MV-4-11 (cell line): ENCODE measurements around the gene CMTM2.
A peak's percentile ranks its signal among the peaks of the same experiment; 100 is the strongest.
"Not testable (repeated sequence)": the region's sequence is repeated elsewhere in the genome, so short reads cannot be mapped to it uniquely, and the experiment has no call there.

Source experiments
- DNase-seq: peaks from one replicate; lab custom pipeline; 2025; lab: John Stamatoyannopoulos, UW

Gene CMTM2

DNA sequence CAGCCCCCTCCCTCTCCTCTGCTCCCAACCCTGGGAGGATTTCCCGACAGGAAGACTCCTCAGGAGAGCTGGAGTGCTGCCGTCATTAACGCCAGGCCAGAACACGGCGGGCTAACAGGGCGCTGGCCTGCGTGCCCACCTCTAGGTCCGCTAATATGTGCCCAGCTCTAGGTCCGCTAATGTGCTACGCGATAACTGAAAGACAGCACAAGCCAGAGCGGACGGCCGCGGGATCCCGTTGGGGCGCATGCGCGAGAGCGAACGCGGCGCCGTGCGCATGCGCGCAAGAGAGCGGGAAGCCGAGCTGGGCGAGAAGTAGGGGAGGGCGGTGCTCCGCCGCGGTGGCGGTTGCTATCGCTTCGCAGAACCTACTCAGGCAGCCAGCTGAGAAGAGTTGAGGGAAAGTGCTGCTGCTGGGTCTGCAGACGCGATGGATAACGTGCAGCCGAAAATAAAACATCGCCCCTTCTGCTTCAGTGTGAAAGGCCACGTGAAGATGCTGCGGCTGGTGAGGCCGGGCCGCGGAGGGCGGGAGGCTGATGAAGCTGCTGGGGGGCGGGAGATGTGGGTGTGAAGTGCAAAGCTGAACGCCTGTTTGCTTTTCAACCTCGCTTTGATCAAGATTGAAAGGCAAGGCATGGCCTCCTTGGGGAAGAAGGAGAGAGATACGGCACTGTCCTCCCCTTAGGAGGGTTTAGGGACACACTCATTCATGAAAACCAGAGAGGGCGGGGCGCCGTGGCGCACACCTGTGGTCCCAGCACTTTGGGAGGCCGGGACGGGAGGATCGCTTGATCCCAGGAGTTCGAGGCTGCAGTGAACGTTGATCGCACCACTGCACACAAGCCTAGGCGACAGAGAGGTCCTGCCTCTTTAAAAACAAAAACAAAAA lies 26.7 kb upstream of the CMTM2 start, which contains the start of gene CKLF:
CKLF (plus strand) TSS at position 291 of the 892 bp plus-strand sequence; CDS start at position 431, 140 bp downstream.
- peak; percentile 85 for DNase-seq

DNA sequence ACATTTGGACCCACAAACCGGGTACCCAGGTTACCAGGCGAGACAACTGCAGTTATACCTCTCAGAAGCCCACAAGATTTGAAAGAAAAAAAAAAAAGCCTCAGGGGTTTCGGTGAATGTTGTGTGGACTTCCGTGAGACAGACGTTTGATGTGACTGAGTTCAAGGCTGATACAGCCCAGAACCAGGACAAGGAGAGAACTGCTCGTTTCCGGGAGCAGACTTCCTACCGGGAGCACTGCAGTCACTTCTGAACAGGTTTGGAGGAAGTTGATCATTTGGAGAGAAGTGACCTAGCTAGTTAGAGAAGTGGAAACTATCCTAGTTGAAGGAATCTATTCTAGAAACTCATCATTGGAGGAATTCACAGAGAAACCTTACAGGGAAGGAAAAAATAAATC lies 26.0 kb upstream of the CMTM2 start:
- peak; percentile 21 for DNase-seq

DNA sequence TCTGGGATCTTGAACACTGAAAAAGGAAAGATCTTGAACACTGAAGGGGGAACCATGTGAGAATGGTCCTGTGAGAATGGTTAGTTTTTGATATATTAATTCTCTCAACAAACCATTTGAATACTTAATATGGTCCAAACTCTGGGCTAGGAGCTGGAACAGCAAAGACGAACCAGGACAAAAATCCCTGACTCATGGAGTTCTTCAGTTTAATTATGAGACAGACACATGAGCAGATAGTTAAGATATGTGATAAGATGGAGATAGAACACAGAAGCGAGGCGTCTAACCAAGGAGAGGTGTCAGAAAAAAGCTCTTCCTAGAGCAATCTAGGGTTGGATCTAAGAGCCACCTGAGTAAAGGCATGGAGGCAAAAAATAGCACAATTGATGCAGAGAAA lies 25.2 kb upstream of the CMTM2 start:
- no peak for DNase-seq

DNA sequence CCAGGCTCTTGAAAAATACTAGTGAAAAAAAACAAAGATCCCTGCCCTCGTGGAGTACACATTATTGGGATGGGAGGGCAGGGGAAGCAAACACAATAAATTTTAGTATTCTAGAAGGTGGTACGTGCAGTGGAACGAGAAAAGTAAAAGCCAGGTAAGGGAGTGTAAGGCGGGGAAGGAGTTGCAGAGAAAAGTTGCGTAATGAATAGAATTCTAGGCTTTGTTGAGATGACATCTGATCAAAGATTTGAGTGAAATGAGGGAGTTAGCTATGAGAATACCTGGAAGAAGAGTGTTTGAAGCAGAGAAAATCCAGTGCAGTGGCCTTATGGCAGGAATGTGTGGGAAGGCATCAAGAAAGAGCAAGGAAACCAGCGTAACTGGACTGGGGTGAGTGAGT lies 24.8 kb upstream of the CMTM2 start:
- DNase-seq = no peak

DNA sequence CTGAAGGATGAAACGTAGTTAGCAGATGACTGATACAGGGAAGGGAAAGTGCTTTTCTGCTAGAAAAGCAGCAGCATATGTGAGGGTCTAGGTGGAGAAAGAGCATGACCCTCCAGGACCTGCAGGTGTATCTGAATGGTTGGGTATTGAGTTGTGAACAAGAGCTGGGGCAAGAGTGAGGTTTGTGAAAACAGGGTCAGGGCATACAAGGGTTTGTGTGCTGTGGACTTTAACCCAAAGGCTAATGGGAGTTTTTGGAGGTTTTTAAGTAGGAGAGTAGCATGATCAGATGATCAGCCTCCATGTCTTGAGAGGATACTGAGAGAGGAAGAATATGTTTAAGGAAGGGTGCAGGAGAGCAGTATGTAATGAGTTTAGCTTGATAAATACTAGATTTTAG lies 19.2 kb upstream of the CMTM2 start:
- no peak for DNase-seq

DNA sequence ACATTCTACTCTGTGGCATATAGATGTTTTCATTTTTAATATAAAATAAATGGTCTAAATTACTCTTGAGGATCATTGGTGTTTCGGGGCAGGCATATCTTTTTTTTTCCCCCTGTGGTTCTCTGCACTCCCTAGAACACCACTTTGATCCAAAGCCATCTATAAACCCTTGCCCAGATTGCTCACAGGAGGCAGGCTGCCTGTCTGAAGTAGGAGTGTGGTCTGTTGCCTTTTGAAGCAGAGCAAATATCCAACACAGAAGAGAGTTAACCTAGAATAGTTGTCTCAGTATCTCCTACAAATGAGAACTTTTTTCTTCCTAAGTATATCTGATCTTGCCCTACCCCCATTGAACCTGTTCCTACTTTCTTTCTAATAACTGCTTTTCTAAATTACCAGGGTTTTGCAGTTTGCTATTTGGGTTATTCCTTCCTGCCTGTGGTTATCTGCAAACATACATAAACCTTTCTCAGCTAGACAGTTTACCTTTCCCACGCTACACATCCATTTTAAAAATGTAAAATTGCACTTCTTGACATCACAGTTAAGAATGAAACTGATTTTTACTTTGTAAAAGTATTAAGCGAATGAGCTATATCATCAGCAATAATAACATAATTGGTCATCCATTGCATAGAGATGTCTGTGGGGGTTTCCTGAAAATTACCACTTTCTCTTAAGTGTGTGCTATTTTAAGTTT lies 17.7 kb upstream of the CMTM2 start:
- no peak for DNase-seq

DNA sequence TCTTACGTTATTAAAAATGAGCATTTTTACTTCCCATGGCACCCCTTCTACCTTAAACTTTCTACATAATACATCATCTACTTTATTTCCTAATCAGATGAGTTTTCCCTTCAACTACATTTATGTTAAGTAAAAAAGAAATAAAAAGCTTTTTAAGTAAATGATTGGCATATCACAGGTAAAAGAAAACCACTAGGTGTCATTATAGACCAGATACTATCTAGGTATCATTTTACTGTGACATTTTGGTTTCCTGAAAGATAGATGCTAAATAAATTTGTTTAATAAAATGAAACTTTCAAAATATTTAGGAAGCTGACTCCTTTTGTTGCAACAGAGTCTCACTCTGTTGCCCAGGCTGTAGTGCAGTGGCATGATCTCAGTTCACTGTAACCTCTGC lies 16.9 kb upstream of the CMTM2 start:
- no peak for DNase-seq

DNA sequence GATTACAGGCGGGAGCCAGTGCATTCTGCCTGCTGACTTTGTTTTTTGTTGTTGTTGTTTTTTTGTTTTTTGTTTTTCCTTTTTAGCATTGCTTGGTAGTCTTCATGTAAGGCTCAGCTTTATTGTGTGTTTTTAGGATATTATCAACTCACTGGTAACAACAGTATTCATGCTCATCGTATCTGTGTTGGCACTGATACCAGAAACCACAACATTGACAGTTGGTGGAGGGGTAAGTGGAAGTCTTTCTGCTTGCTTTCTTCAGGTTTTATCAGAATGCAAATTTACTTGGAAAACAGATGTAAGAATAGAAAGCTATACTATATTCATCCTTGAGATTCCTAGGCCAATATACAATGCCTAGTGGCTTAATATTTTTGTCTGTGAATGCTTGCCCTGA lies 16.3 kb upstream of the CMTM2 start:
- DNase-seq = no peak

DNA sequence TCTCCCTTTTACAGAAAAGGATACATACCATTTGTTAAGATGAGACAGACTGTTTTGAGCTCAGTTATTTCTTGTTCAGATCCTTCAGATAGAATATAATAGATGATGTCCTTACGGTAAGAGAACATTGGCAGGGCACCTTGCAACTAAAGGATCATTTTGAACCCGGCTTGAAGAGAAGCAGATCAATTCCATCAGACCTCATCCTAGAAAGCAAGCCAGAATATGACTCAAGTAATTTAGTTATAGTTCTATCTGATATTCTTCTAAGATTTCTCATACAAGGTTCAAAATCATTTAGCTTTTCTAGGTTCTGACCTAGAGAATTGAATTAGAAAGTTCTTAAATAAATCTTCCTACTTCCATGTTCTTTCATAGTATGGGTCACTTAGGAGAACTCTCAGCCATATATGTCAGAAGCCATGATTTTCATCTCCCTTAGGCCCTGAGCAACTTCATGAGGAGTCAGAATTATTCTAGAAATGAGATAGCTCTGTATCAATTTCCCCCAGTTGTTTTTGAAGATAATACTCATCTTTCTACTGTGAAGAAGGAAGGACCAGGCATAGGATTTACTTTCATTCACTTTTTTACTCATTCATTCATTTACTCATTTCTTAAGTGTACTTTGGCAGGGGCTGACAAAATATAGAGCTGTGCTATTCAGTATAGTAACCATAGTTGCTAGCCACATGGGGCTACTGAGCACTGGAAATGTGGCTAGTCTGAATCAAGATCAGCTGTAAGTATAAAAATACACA lies 15.5 kb upstream of the CMTM2 start:
- DNase-seq = no peak

DNA sequence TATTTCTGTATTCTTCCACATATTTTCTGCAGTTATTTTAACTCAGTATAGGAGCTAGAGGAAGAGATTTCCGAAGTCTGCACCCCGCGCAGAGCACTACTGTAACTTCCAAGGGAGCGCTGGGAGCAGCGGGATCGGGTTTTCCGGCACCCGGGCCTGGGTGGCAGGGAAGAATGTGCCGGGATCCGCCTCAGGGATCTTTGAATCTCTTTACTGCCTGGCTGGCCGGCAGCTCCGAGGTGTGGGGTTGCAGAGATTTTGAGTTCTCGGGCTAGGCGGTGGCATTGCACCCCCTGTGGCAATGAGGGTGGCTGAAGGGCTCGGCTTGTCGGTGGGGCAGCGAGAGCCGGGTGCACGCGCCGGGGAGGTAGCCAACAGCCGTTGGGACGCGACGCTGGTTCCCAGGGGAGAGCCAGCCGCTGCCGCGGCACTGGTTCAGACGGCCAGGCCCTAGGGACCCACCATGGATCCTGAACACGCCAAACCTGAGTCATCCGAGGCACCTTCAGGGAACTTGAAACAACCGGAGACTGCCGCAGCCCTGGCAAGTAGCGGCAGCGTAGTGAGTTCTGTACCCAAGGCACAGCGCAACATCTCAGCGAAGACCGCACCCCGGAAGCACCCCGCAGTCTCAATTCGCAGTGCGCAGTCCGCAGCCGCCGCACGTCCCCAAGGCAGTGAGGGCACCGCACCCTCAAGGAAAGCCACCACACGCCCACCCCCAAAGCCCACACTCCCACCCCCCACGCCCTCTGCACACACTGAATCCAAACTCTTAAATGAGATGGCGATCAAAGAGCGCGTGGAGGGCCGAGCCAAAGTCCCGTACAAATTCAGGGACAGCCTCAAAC lies 13.0 kb upstream of the CMTM2 start, which contains the start of gene CMTM1:
CMTM1 (plus strand) TSS at position 389 of the 851 bp plus-strand sequence; CDS start at position 464, 75 bp downstream.
- DNase-seq = no peak

DNA sequence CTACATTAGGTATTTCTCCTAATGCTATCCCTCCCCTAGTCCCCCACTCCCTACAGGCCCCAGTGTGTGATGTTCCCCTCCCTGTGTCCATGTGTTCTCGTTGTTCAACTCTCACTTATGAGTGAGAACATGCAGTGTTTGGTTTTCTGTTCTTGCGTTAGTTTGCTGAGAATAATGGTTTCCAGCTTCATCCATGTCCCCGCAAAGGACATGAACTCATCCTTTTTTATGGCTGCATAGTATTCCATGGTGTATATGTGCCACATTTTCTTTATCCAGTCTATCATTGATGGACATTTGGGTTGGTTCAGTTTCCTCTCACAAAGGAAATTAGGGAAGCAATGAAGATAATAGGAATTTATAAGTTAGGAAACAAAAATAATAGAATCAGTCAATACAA lies 12.0 kb upstream of the CMTM2 start:
- not testable (repeated sequence) for DNase-seq

DNA sequence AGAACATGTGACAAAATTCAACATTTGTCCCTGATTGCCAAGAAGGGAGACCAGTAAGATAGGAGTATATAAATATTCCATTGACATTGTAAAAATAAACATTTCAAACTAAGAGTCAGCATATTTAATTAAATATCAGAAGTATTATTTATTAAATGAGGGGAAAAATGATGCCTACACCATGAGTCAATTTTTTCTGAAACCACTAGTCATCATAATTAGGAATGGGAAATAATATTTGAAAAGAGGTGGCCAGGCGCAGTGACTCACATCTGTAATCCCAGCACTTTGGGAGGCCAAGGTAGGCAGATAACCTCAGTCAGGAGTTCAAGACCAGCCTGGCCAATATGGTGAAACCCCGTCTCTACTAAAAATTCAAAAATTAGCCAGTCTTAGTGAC lies 10.9 kb upstream of the CMTM2 start:
- no peak for DNase-seq

DNA sequence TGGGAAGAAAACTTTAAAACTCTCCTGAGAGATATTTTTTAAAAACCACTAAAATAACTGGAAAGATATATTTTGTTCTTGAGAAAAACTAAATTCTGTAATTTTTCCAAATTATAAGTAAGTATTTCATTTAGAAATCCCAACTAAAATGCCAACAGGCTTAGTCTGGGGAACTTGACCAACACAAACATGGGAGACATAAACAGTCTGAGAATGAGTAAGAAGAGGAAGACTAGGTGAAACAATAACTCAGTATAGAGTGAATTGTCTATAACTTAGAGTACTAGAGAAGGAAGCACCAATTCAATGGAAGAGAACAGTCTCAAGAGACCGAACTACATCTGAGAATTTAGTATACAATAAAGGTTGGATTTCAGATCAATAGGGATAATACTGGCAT lies 10.1 kb upstream of the CMTM2 start:
- no peak for DNase-seq

DNA sequence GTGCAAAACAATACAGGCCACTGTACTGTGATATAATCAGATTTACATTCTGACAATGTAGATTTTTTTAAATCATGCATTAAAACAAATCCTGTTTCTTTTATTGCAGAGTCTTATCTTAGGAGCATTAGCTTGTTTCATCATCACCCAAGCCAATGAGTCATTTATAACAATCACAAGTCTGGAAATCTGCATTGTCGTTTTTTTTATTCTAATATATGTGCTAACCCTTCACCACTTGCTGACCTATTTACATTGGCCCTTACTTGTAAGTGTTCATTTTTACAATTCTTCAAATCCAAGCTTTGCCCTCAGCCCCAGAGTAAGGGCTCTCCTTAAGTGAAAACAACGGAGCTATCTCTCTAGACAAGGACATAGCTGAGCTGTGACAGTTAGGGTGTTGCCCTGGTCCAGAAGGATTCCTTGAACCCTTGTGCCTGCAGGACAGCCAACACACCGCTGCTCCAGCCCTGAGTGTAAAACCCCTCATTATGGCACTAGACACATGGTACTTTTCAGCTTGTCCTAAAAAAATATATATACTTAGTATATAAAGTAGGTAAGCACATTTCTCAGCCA lies 9.3 kb upstream of the CMTM2 start:
- DNase-seq = peak; percentile 27

DNA sequence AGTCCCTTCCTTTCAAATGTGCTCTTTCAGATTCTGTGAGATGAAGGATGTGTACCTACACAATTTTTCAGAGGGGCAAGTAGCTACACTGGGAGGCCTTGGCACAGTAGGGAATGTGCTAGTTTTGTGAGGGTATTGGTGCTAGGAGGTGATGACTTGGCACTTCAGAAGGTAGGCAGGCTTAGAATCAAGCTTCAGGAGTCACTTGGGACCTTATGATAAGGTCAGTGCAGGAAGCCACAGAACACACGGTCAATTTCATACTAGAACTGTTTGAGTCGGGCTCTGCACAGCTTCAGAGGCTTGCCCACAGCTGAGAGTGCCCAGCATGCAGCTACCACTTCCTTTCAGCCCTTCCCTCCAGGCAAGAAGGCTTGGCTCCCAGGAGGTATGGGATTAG lies 6.9 kb upstream of the CMTM2 start:
- DNase-seq = no peak

DNA sequence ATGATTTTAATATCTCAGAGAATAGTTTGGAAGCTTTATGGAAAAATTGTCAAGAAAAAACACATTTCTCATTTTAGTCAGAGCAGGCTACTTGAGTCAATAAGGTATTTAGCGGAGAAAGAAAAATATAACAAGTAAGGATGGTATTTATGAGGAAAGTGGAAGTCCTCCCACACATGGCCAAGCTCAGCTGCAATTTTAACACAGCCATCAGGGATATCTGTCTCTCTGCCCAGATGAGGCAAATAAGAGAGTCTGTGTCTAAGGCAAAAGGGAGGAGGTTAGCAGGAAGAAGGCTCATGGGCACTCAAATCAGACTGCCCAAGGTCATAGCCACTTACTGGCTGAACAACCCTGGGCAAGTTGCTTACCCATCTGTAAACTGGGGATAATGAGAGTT lies 5.2 kb upstream of the CMTM2 start:
- DNase-seq = no peak

DNA sequence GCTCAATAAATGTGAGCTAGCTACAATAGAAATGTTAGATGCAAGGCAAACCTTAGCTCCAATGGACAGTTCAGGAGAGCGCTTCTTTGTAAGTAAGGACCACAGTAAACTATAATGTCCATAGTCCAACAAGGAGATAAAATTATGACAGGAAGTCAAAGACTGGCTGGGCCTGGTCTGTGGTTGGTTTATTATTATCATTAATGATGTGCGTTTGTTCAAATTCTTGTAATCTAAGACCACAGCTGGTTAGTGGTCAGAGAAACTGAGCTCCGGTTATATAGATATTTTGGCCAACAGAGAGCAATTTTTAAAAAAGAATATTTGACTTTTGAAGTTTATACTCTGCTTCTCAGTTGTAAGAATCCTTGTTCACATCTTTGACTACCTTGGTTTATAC lies 4.7 kb upstream of the CMTM2 start:
- no peak for DNase-seq

DNA sequence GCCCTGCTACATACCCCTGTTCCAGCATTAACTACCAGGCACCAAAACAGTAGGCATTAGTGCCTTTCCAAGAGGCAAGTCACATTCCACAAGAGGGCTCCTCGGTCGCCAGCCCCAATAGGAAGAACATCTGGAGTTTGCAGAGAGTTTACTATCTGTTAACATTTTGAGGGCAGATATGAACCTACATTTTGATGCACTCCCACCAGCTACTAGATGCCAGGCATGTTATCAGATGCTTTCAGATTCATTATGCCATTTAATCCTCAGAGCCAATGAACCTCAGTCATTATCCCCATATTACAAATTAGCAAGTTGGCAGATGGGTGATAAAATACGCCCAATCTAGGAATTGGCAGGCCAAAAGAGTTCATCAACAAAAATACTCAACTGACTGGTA lies 4.2 kb upstream of the CMTM2 start:
- no peak for DNase-seq

DNA sequence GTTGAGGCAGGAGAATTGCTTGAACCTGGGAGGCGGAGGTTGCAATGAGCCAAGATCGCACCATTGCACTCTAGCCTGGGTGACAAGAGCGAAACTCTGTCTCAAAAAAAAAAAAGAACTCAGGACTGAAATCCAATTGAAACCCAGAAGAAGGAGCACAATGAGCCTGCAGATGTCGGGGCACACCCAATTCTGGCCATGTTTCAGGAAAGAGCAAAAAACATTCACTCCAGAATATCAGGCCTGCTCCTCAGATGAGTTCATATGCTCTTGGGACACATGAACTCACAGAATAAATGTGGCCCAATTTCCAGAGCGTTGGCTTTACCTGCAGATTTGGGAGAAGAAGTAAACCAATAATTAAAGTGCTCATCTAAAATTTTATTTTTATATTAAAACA lies 3.0 kb upstream of the CMTM2 start:
- no peak for DNase-seq

DNA sequence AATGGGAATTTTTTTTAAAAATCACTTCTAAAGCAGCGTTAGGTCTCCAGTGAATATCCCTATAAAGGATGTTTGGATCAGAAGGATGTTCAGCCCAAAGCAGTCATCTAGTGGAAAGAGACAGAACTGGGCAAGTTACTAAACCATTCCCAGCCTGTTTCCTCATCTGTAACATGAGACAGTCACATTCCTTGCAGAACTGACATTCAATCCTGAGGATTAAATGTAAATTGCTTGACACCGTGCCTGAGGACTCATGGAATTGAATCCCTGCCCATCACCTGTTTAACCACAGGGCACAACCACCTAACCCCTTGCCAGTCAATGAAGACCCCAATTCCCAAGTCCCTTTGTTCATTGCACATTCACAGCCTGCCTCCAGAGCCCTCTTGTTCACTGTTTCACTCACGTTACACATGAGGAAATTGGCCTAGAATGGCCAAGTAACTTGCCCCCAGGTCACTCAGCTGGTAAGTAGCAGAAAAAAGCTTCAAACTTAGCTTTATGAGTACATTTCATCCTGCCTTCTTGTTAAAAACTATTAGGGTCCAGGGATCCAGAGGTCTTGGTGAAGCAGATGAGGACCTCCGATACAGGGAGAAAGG lies 1.4 kb downstream of the CMTM2 start:
- DNase-seq = no peak
